Measurements from ENCODE around the gene NTRK2.

Gene NTRK2

DNA sequence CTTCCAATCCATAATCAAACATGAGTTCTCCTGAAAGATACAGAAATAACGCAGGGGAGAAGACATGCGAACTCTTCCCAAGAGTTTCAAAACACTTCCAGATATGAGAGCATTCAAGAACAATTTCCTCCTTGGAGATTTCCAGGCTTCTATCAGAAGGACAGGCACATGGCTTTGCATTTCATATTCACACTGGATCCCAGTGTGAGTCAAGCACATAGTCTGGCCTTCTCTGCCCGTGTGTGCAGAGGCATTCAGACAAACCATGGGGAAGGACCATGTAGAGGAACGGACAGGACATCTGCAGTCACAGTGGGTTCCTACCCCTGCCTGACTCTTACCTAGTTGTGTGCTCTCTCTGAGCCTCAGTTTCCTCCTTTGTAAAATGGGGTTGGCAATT is 384.5 kb downstream of the NTRK2 start:
- Histone ChIP-seq H3K4me1 (ENCODE audit: insufficient read depth, low read length, poor library complexity, severe bottlenecking) (no peaks in the 10 kb centered on the region), H3K4me2 (ENCODE audit: low read depth, low read length, poor library complexity, severe bottlenecking) (no peak overlapping the region), H2AFZ (ENCODE audit: low read length) (no peak overlapping the region), H3K9me3 (ENCODE audit: insufficient read depth, low read depth, low read length) (0 out of 2 replicates have a peak, but pooled peaks cover 4% of the 10 kb centered on the region), H3K27me3 (ENCODE audit: insufficient read depth, low read length, poor library complexity, severe bottlenecking) (no peaks in the 10 kb centered on the region), H3K36me3 (ENCODE audit: insufficient read depth, low read length) (no peaks in the 10 kb centered on the region), H3K9me2 (replicated peaks; ENCODE audit: low read depth, low read length) (no peaks in the 10 kb centered on the region), H4K20me1 (ENCODE audit: insufficient read depth, low read length, poor library complexity, severe bottlenecking) (no peaks in the 10 kb centered on the region), H3K79me2 (ENCODE audit: insufficient read depth, low read length) (no peaks in the 10 kb centered on the region), H3K4me3 (ENCODE audit: low read length, poor library complexity, severe bottlenecking) (no peak overlapping the region), H3K9ac (ENCODE audit: low read depth, low read length, poor library complexity, severe bottlenecking) (no peak overlapping the region), H3F3A (ENCODE audit: low read depth) (no peaks in the 10 kb centered on the region)
- no peak for TF ChIP-seq EZH2phosphoT487 (IDR thresholded peaks at IDR 0.05; ENCODE audit: borderline replicate concordance)
- TF ChIP-seq, protein P1, sequence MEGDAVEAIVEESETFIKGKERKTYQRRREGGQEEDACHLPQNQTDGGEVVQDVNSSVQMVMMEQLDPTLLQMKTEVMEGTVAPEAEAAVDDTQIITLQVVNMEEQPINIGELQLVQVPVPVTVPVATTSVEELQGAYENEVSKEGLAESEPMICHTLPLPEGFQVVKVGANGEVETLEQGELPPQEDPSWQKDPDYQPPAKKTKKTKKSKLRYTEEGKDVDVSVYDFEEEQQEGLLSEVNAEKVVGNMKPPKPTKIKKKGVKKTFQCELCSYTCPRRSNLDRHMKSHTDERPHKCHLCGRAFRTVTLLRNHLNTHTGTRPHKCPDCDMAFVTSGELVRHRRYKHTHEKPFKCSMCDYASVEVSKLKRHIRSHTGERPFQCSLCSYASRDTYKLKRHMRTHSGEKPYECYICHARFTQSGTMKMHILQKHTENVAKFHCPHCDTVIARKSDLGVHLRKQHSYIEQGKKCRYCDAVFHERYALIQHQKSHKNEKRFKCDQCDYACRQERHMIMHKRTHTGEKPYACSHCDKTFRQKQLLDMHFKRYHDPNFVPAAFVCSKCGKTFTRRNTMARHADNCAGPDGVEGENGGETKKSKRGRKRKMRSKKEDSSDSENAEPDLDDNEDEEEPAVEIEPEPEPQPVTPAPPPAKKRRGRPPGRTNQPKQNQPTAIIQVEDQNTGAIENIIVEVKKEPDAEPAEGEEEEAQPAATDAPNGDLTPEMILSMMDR (conservative IDR thresholded peaks at IDR 0.05; ENCODE audit: low read length): no peak

DNA sequence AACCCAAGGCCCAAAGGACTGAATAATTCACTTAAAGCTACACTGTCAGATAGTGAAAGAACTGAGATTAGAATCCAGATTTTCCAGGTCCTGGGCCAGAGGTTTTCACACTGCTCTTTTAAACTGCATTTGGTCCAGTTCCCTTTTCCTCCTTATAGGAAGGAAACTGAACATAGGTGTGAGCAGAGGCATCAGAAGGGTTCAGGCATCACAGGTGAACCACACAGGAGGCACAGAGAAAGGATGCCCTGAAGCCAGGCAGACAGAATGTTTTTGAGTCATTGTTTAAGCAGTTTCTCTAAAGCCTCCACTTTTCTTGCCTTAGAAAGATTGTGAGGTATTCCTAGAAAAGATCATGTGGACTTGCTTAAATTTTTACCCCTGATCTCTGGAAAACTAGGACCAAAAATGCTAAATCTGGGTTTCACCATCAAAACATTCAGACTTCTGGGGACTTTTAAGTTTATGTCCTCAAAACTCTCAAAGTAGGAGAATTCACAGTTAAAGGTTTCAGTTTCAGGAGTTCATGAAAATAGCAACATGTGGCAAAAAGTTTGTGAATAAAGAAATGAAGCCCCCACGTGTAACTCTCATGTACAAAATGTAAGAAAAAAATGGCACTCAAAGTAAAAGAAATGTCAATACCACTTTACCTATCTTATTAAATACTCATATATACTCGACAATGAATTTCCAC is 386.1 kb downstream of the NTRK2 start:
- Histone ChIP-seq H3K9me3 (ENCODE audit: insufficient read depth, low read depth, low read length) (0 out of 2 replicates have a peak, but pooled peaks cover 4% of the 10 kb centered on the region), H3K79me2 (ENCODE audit: insufficient read depth, low read length) (no peaks in the 10 kb centered on the region), H3K4me3 (ENCODE audit: low read length, poor library complexity, severe bottlenecking) (no peak overlapping the region), H3F3A (ENCODE audit: low read depth) (no peaks in the 10 kb centered on the region), H3K27me3 (ENCODE audit: insufficient read depth, low read length, poor library complexity, severe bottlenecking) (no peaks in the 10 kb centered on the region), H3K4me1 (ENCODE audit: insufficient read depth, low read length, poor library complexity, severe bottlenecking) (no peaks in the 10 kb centered on the region), H3K36me3 (ENCODE audit: insufficient read depth, low read length) (no peaks in the 10 kb centered on the region), H3K4me2 (ENCODE audit: low read depth, low read length, poor library complexity, severe bottlenecking) (no peak overlapping the region), H3K9me2 (replicated peaks; ENCODE audit: low read depth, low read length) (no peaks in the 10 kb centered on the region), H2AFZ (ENCODE audit: low read length) (no peak overlapping the region), H4K20me1 (ENCODE audit: insufficient read depth, low read length, poor library complexity, severe bottlenecking) (no peaks in the 10 kb centered on the region), H3K9ac (ENCODE audit: low read depth, low read length, poor library complexity, severe bottlenecking) (no peak overlapping the region)
- TF ChIP-seq, protein P1 (conservative IDR thresholded peaks at IDR 0.05; ENCODE audit: low read length): no peak
- TF ChIP-seq EZH2phosphoT487 (IDR thresholded peaks at IDR 0.05; ENCODE audit: borderline replicate concordance): no peak

DNA sequence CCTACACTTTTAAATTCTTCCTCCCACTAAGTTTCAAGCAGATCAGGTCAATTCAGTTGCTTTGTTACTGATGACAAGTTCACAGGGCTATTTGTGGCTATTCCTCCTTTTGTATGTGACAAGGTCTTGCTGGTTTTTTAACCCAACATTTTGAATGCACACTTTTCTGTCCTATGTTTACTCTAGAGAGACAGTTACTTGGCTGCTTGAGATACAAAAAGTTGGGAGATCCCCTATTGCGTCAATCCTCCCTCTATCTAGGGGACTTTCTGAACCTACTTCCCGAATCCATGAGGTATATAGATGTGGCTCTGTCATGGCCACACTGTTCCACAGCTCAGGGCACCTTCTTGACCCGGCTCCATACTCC is 386.7 kb downstream of the NTRK2 start:
- no peaks in the 10 kb centered on the region for H3K79me2 ChIP-seq (ENCODE audit: insufficient read depth, low read length)
- no peak overlapping the region for H3K4me2 ChIP-seq (ENCODE audit: low read depth, low read length, poor library complexity, severe bottlenecking)
- H3K9ac ChIP-seq (ENCODE audit: low read depth, low read length, poor library complexity, severe bottlenecking): no peak overlapping the region
- no peaks in the 10 kb centered on the region for H4K20me1 ChIP-seq (ENCODE audit: insufficient read depth, low read length, poor library complexity, severe bottlenecking)
- no peaks in the 10 kb centered on the region for H3K4me1 ChIP-seq (ENCODE audit: insufficient read depth, low read length, poor library complexity, severe bottlenecking)
- no peak overlapping the region for H3K4me3 ChIP-seq (ENCODE audit: low read length, poor library complexity, severe bottlenecking)
- no peaks in the 10 kb centered on the region for H3K36me3 ChIP-seq (ENCODE audit: insufficient read depth, low read length)
- no peaks in the 10 kb centered on the region for H3K27me3 ChIP-seq (ENCODE audit: insufficient read depth, low read length, poor library complexity, severe bottlenecking)
- H3K9me2 ChIP-seq (replicated peaks; ENCODE audit: low read depth, low read length): no peaks in the 10 kb centered on the region
- H3F3A ChIP-seq (ENCODE audit: low read depth): no peaks in the 10 kb centered on the region
- 0 out of 2 replicates have a peak, but pooled peaks cover 4% of the 10 kb centered on the region for H3K9me3 ChIP-seq (ENCODE audit: insufficient read depth, low read depth, low read length)
- TF ChIP-seq EZH2phosphoT487 (IDR thresholded peaks at IDR 0.05; ENCODE audit: borderline replicate concordance): no peak
- TF ChIP-seq, protein P1 (conservative IDR thresholded peaks at IDR 0.05; ENCODE audit: low read length): no peak
- H2AFZ ChIP-seq (ENCODE audit: low read length): no peak overlapping the region

Data from Loucy (cell line).